NOMO-1 (cell line): ENCODE results near the gene LAMA4.
A peak's percentile ranks its signal among the peaks of the same experiment; 100 is the strongest.

ENCODE experiments used
- DNase-seq, 2 experiments: peaks; one replicate each; lab custom pipeline; 2025; ENCODE audit not compliant: unreplicated experiment in 2 of 2; lab: John Stamatoyannopoulos, UW

LAMA4 gene

DNA sequence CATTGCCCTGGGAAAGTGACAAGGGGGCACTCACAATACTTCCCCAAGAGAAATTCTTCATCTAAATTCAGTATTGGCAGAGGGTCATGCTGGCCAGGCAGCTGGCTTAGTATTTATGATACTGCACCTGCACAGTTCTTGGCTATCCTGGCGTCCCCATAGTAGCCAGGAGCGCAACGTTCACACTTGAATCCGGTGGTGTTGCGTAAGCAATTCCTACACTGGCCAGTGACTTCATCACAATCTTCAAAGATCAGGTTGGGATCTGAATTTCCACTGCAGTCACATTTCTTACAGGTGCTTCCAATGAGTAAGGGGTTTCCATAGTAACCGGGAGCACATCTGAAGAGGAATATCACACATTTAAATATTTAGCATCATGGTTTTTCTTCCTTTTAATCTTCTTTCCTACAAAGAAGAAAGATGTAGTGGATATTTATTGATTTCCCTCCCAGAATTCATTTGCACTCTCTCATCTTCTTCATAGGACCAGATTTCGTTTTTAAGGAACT is 62.8 kb downstream of the LAMA4 start:
- DNase-seq: no peak

DNA sequence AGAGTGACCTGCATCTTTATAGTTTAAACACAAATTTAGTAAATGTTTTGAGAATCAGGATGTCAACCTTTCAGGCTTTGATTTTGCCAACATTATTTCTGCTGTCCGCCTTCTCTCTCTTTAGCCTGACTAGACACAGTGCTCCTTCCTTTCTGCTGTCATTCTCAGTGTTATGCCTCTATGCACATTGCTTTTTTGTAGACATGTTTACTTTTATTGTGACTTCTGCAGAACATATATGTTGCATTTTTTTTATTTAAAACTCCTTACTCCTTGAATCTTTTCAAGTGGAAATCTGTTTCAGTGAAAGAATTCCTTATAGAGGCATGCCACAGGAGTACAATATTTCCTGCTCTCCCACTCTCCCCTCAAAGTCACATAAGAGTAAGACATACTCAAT is 64.2 kb downstream of the LAMA4 start:
- DNase-seq: no peak

DNA sequence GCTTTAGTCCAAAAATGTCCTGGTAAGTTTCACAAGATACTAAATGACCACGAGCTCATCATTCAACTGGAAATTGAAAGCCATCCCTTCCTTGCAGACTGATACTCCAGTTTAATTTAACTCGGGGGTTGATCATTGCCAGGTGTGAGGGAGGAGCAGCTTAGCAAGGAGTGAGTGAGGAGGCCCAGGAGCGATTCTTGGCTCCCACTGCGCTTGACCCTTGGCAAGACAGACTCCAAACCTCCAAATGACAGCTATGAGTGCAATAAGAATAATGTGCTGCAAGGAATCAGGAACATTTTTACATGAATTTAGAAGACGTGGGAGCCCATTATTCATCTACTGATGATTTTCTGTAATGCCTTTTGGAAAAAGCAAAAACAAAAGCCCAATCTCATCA is 64.9 kb downstream of the LAMA4 start:
- no peak for DNase-seq

DNA sequence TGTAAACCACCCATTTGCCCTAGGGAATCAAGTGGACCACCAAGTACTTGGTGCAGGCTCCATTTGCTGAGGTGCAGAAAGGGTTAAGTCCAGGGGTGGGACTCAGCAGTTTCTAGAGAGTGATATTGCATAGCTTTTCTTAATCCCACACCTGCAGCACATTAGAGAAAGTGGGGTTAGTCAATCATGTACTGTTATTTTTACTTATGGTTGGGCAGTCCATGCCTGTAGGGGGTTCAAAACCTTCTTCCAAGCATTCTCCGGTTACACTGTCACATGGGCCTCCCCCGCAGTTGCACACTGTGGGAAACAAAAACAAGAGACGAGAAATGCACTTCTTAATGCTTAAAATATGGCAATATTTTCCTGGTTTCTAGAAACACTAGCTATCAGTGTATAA is 65.5 kb downstream of the LAMA4 start:
- no peak for DNase-seq

DNA sequence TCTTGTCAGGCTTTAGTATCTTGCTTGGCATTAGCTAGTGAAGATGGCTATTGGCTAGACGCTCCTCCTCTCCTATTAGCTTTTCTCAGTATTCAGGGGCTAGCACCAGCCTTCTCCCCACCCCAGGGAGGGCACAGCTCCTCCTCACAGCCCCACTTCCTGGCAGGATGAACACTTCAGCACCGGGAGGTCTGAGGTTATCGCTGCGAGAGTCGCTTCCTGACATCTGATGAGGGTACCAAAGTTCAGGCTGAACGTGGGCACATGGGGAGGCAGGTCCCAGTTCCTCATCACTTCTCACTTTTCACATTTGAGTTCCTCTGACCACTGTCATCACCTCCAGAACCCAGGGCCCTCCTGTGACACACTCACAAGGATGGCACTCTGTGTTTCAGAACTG is 66.6 kb downstream of the LAMA4 start:
- no peak for DNase-seq

DNA sequence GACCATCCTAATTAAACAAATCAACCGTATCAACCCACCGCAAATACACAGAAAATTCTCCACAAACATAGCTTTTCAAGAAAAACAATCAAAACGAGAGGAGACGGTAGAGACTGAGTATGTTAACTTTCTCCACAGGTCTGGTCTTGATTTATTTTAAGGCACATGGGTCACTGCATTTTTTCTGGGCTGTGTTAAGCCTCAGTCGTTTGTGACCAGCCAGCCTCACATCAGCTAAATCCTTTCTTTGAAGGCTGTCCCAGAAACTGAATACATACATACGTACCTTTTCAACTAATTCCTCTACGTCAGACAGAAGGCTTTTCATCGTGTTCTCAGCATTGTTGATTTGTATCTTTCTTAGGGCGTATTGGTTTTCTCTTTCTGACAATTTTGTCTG is 69.4 kb downstream of the LAMA4 start:
- no peak for DNase-seq

DNA sequence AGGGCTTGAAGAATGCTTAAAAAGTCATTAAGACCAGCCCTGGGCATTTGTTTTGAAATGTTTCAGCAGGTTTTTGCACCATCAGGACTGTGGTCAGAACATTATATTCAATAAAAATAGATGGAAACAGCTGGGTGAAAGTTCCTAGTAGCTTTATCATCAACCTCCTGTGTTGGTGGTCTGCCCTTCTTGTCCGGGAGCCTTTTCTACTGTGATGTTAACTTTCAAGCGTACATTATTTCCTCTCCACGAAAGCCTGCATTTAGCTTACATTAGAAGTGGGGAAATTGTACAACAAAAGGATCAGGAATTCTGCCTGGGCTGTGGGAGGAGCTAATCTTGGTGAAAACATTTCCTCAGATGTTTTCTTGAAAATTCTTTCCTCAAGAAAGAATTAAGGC is 71.1 kb downstream of the LAMA4 start:
- no peak for DNase-seq

DNA sequence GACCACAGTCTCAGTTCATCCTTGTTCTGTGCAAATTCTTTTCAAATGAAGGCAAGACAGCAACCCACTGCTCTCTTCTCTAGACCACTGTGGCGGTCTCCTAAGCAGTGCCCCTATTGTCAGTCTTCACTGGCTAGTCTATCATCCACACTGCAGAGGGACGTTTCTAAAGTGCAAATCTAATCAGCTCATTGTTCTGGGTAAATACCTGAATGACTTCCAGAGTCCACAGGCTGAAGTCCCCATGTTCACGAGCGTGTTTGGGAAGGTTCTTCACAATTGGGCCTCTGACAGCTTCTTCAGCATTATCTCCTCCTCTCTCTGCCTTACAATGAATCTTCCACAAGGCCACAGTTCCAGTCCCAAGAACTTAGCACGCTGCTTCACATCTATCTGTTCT is 73.2 kb downstream of the LAMA4 start:
- DNase-seq: no peak

DNA sequence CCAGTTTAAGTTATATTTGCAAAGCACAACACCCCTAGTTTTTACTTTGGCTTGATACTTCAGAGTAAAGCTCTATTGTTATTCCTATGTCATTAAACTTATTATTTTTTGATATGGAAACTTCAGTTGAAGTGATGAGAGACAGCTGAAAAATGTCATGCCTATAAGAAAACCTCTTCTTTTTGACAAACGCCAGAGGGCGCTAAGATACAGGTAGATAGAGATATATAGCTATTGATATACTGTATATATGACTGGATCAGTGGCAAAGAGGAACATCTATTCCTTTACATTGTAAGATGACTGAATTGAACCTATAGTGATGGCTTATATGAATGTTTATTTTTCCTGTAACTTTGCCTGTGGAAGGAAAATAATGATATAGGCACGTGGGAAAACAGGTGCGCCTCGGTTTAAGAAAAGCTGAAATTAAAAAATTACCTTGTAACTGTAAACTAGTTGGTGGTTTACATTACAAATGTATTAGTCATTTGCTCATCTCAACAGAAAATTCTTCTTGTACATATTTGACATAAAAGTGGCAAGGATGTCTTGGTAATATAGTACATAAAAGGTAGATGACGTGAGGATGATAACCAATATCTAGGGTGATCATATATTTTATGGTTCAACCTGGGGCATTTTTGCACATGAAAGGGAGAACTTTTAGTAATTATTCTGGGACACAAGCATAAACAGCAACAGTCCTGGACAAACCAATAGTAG is 74.1 kb downstream of the LAMA4 start:
- peak; percentile 5 to 69 for DNase-seq

DNA sequence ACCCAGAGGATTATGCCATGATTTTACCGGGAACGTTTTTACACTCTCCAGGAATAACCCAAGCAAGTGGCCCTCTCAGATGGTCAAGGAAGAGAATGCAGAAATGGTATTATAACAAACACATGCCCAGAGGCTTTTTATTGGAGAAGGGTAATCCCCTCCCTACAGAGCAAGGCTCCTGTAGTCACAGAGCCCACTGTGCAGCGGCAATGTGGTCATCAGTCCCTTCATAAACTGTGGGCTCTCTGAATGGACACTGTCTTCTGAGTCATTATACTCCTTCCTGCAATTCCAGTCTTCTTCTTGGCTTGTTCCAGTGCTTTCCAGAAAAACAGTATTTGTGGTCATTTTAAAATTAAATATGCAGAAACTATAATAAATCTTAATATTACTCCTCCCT is 74.7 kb downstream of the LAMA4 start:
- DNase-seq: no peak

DNA sequence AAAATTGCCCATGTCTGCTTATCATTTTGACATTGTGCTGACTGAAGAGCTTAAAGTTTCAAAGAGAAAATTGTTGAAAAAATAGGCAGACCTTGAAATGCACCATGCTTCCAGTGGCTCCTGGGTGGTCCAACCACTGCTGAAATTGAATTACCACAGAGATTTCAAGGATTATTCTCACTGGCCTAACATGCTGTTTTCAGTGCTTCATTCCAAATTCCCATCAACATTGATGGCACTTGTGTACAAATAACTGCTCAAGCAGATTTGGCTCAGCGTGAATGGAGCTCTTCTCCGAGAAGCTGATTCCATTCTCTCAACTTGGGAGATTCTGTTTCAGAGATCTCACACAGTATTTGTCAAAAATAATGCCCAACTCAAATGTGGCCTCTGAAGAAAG is 75.5 kb downstream of the LAMA4 start:
- DNase-seq: no peak

DNA sequence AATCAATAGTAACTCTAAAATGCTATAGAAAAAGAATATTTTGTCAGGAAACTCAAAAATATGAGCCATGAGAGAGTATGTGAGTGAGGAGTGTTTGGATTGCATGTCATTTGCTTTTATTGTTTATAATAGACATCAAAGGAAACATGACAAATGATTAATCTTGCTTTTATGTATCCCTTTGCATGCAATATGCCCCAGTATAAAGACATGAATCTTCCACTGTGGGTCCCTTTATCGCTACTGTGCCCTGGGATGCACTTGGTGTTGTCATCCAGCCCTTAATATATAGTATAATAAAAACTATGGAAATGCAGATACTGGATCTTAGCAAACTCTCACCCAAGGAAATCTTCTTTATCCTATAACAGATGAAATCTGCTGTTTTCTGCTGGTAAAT is 77.3 kb downstream of the LAMA4 start:
- no peak for DNase-seq

DNA sequence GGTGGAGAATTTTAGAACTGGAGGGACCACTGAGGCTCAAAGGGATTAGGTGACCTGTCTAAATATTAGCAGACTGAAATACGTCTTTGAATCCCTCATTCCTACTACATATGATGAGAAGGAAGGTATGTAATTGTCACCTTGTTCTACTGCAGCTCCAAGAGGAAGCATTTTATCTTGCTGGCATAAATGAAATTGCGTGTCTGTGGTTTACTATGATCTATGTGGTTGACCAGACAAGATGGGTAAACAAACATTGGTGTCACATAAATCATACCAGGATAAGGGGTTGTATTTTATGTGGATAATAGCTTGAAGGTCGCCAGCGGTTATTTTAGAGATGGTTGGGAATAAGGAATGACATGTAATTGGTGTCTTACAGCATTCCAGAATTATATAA is 78.2 kb downstream of the LAMA4 start:
- no peak for DNase-seq

DNA sequence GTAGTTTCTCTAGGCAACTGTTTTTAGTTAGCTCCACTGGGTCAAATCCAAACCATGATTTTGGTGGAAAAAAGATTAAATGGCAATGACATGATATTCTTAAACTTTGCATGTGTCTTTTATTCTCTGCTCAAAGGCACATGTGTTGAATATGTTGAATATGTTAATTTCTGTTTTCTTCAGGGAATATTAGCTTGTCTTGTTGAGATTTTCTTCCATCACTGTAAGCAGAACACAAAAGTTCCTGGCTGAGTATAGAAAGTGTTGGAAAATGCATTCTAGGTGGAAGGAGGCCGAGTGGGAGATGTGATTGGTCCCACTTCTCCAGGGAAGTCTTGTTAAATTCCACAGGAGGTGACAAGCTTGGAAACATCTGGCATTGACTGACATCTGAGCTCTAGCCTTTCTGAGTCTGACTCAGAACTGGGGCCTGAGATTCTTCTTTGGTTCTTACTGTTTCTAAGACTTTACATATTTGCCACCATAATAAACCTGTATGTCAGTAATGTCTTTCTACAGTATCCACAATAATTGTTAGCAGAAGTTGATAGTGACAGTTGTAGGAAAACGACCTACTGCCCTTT is 81.1 kb downstream of the LAMA4 start:
- no peak for DNase-seq

DNA sequence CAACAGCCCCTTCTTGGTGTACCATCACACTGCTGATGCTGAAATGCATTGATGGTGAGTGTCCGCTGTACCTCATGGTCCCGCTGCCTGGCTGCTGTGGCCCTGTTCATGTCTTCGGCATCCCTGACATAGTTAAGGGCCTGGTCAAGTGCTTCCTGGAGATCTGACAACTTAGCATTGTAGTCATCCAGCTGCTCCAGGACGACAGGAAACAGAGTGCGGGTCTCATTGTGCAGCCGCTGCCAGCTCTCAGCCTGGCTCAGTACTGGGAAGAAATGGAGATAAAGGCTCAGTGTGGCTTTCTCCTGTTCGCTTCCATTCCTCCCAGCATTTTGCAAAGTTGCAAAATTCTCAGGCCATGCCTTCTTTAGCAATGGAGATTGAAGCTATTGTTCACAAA is 81.8 kb downstream of the LAMA4 start:
- DNase-seq: no peak

DNA sequence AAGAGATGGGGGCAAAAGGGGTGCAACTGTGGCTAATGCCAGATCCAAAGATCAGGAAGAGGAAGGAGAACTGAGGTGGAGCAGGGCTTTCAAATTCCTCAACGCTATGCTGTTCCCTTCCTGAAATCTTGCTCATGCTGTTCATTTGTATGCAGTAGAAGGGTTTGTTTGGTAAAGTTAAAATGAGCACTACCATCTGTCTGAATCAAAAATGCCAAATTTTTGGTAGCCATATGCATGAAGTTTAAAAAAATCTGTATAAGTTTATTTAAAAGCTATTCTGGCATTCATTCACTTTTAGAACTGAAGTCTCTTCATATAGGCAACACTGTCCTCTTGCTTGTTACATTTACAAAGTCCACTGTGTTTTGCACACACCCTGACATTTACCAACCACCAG is 84.8 kb downstream of the LAMA4 start:
- DNase-seq: no peak

DNA sequence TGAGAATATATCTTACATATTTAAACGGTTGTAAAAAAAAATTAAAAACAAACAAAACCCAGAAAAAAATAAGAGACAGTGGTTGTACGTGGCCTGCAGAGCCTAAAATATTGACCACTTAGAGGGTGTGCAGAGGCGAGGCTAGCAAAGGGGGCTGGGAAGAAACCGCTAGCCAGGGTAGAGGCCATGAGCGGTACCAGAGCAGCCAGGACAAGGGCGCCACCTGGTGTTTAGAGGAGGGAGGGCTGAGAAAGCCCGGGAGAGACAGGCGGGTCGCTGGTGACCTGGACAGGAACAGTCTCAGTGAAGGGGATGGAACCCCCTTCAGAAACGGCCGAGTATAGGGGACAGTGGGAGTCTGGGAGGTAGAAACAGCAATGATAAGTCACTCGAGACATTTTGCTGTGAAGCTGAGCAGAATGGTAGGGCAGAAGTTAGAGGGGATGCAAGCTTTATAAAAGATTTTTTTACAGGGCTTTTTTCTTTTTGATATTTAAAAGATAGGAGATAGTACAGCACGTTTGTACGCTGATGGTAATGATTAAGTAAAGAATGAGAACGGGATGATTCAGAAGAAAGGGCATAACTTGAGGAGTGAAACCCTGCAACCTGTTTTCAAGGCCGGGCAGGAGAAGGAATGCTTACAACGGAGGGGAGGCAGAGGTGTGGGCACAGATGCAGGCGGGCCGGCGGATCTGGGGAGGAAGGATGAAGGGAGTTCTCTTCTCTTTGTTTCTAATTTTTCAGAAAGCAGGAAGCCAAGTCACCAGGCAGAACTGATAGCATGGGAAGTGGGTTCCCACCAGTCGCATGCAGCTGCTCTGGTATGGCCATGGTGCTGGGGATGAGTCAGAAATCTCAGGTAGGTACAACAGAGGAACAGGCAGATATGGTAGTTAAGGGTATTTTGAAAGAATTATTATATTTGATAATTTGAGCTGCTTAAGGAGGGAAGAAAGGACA is 90.8 kb downstream of the LAMA4 start:
- DNase-seq: peak; percentile 26 to 52

DNA sequence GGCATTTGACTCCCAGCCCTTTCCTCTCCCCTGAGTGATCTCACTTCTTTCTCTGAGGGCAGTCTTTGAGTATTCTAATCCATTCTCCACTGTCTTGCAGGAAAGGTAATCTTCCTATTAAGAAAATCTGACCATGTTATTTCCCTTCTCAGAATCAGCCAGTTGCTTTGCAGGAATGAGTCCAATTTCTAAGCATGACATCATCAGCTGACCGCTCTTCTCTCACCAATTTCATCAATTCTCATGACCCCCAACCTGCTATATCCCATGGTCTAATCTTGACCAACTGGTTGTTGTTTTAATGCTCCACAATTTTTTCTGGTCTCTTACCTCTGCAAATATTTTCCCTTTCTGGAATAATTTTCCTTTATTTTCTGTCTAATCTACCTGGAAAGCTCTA is 93.6 kb downstream of the LAMA4 start:
- no peak for DNase-seq

DNA sequence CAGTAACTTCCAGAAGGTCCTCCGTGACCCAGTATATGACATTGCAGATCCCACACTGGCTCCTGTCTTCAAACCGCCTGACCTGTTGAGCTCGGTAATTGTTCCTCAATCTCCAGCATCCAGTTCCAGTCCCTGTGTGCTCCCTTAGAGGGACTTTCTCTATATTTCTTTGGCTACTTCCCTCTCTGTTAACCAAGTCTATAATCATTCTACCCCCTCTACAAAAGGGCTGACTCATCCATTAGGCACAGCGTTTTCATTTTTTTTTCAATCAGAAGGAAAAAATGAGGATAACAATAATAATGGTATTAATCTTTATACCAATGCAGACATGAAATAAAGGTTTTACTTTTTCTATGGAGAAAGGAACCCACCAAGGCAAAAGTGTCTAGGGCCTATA is 97.7 kb downstream of the LAMA4 start:
- no peak for DNase-seq

DNA sequence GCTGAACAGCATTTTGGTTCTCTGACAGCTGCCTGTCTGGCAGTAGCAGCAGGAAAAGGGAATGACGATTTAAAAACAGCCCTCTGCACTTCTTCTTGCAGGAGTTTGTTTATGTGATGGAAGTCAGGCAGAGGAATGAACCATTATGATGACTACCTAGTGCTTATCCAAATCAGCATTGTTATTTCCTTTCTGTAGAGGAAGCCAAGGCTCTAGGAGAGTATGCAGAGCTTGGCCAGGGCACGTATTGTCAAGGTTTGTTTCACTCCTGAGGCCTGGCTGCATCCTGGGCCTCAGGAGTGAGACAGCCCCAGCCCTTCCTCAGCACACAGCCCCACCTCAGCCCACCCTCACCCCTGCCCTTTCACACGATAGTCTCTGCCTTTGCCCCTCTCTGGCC is 98.5 kb downstream of the LAMA4 start:
- no peak for DNase-seq

DNA sequence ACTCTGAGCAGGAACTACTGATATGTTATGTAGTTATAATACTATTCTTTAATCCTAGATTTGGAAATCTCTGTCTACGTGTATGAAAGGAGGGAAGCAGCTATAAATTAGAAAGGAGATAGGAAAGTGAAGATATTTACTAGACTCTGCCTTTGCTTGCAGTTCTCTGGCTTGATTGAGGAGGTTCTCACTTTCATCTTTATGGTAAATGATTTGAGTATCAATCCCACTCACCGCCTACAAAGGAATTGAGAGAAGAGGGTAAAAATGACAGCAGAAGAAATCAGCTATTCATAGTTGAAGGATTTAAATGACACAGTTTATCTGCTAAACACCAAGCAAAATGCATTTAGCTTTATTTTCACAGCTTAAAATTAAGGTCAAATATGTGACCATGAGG is 99.7 kb downstream of the LAMA4 start:
- DNase-seq: no peak
